GM19468 (cell line): ENCODE data around the gene FBXL15.

ENCODE experiments used
- ATAC-seq: cut with Tn5 transposase; IDR thresholded peaks from one replicate; pipeline ENCODE4 v1.9.1; 2021; ENCODE audit warnings: mild to moderate bottlenecking, moderate library complexity, moderate number of reproducible peaks; ENCODE audit not compliant: unreplicated experiment; ENCODE audit errors: extremely low read depth

Gene FBXL15

DNA sequence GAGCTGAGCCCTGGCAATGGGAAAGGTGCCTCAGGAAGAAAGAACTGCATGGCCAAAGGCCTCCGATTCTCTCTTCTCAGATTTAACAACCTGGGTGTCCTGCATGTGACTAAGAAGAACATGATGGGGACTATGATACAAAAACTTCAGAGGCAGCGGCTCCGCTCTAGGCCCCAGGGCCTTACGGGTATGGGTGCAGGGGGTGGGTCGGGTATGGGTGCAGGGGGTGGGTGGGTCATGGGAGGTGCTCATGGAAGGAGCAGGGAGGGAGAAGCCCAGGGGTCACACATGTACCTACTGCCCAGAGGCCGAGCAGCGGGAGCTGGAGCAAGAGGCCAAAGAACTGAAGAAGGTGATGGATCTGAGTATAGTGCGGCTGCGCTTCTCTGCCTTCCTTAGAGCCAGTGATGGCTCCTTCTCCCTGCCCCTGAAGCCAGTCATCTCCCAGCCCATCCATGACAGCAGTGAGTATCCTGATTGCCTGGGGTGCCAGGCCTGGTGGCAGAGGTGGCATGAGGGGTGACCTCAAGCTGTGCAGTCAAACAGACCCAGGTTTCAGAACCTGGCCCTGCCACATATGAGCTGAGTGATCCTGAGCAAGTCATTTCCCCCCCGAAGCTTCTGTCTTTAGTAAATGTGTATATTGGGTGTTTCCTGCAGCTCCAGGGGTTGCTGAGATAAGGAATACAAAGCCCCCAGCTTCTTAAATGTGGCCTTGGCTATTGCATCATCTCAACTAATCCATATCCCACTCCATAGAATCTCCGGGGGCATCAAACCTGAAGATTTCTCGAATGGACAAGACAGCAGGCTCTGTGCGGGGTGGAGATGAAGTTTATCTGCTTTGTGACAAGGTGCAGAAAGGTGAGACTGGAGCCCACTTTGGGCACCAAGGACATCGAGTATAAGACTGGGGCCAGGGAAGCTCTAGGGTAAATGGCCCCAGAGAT, 23.1 kb upstream of the FBXL15 start:
- no peak for ATAC-seq

GRCh38 chr10:102398172-102399020, 22.2 kb upstream of the FBXL15 start:
- no peak for ATAC-seq

- ATAC-seq, result peak; percentile 41
Measured at GRCh38 chr10:102399217-102400021, 21.2 kb upstream of the FBXL15 start.

DNA sequence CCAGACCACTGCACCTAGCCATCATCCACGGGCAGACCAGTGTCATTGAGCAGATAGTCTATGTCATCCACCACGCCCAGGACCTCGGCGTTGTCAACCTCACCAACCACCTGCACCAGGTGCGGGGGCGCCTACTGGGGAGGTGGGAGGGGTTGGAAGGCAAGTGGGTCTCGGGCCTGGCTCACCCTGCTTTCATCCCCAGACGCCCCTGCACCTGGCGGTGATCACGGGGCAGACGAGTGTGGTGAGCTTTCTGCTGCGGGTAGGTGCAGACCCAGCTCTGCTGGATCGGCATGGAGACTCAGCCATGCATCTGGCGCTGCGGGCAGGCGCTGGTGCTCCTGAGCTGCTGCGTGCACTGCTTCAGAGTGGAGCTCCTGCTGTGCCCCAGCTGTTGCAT, 20.6 kb upstream of the FBXL15 start:
- no peak for ATAC-seq

GRCh38 chr10:102400598-102401341, 19.9 kb upstream of the FBXL15 start:
- no peak for ATAC-seq

DNA sequence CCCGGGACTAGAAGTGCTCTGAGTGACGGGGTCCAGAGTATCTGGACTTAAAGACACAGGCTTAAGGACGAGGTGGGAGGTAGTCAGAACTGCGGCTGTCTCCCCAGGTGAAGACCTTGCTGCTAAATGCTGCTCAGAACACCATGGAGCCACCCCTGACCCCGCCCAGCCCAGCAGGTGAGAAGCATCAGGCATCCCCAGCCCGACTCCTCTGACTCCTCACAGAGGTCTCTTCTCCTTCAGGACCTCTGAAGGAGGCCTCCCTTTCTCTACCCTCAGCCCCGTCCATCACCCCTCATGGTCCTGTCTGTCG, 19.3 kb upstream of the FBXL15 start:
- no peak for ATAC-seq

DNA sequence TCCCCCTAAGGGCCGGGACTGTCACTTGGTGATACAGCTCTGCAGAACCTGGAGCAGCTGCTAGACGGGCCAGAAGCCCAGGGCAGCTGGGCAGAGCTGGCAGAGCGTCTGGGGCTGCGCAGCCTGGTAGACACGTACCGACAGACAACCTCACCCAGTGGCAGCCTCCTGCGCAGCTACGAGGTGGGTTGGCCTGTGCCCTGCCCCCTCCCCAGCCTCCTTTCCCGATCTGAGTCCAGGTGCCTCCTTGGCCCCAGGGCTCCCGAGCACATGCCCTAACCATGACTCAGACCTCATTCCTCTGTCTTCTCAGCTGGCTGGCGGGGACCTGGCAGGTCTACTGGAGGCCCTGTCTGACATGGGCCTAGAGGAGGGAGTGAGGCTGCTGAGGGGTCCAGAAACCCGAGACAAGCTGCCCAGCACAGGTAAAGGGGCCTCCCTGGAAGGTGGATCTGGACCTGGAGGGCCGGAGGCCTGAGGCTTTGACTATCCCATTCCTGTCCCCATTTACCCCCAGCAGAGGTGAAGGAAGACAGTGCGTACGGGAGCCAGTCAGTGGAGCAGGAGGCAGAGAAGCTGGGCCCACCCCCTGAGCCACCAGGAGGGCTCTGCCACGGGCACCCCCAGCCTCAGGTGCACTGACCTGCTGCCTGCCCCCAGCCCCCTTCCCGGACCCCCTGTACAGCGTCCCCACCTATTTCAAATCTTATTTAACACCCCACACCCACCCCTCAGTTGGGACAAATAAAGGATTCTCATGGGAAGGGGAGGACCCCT, 18.7 kb upstream of the FBXL15 start:
- ATAC-seq, result no peak

- no peak for ATAC-seq
Measured at GRCh38 chr10:102402512-102402896, 18.1 kb upstream of the FBXL15 start.

- ATAC-seq, result no peak
Measured at GRCh38 chr10:102403115-102403514, 17.5 kb upstream of the FBXL15 start.

DNA sequence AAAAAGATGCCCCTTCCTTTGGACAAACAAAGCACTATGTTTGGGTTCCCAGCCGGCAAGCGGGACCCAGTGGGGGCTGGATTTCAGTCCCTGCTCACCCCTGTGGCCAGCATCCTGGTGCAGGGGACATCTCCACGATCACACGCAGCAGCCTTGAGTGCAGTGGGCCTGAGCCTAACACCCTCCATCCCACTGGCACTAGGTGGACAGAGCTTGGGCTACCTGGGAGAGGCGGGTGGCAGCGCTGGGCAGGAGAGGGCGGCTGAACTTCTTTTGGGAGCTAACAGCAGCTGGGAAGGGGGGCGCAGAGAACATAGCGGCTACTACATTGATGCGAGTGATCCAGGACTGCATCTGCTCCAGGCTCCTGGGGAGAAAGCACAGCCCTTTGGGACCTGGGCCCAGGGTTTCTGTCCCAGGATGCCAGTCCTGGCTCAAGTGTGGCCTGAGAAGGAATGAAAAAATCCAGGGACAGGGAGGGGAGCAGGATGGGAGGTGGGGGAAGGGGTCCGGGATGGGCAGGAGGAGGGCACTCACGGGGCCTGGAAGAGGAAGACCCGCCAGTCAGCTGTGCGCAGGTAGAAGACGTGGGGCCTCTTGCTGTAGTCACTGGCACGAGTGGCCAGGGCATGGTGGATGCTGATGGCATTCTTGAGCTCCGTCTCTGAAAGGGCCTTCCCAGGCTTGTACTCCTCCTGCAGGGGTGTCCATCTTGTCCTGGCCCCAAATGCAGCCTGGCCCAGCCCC, 16.1 kb upstream of the FBXL15 start:
- ATAC-seq, result no peak

DNA sequence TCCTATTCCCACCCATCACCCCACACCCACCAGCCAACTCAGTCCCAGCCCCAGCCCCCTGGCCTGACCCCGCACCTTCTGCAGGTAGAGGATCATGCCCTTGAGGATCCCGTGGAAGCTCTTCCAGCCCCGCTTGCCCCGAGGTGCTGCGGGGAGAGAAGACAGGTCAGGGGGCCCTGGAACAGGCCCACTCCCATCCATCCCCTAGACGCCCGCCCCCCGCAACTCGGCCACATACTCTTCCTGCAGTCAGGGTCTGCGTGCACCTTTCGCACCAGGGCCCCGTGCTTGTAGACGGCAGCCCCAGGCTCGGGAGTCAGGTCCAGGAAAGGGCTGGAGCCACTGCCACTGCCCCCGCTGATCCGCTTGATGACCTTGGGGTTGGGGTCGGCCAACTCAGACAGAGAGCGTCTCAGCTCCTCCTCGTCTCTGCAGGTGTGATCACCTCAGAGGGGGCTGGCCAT, 15.5 kb upstream of the FBXL15 start:
- ATAC-seq, result no peak

- no peak for ATAC-seq
Measured at GRCh38 chr10:102405632-102406031, 15.0 kb upstream of the FBXL15 start.

DNA sequence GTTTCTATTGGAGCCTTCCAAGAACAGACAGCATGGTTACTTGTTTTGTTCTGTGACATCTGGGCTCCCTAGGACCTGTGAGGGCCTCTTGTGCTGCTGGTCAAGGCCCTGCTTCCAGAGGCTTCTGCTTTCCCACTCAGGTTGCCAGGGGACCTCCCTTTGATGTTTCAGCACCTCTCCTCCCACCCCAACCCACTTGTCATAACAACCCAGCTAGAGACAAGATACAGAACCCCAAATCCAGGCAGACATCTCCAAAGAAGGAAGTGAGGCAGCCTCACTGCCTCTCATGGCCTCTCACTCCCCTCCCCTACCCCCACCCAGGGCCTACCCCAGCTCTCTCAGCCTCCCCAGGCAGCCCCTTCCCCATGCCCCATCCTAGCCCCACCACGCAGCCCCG, 13.8 kb upstream of the FBXL15 start:
- ATAC-seq, result no peak

DNA sequence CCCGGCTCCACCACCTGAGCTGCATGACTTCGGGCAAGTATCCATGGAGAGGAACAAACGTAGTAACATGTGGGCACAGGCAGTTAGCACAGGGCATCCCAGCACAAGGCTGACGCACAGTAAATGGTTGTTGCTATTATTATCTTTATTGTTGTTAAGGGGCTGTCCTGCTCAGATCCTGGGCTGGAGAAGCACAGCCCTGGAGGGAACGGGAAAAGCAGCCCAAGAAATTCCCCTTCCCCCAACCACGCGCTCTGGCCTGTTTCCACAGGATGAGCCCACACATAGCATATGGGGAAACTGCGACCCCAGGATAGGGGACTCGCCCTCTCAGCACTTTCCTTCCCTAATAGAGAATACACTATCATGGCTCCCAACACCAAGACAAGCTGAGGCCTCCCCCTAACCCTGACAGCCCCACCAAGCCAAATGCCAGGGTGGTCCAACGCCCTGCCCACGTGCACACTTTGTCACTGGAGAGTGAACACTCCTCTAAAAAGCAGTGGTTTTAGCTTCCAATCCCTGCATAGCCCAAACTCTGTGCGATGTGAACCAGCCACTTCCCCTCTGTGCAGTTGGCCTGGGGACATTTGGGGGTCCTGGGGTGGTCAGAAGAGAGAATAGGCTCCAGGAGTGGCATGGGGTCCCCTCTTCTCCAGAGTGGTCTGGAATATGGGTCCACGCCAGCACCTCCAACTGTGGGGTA, 13.1 kb upstream of the FBXL15 start:
- ATAC-seq, result no peak

- no peak for ATAC-seq
Measured at GRCh38 chr10:102408131-102408727, 12.4 kb upstream of the FBXL15 start.

- no peak for ATAC-seq
Measured at GRCh38 chr10:102408728-102409603, 11.7 kb upstream of the FBXL15 start.
